HepG2 (cell line): ENCODE data around the gene TCF19. TPM values are rescaled to one million over a fixed set of nuclear protein-coding genes. Genes with fewer than 3 reads are reported as not detected.

Source experiments
- ATAC-seq: fragments of 200-7000 bp; cut with Tn5 transposase; 3 replicates; pipeline ENCODE4 v1.9.1; 2020; ENCODE audit warnings: mild to moderate bottlenecking, moderate library complexity
- BruUV-seq: library from RNA; stranded (reverse); fragments of 400-500 nt; replicated peaks from 2 replicates; lab custom pipeline; 2021; lab: Mats Ljungman, UMichigan
- CTCF ChIA-PET: fragments of 300-600 bp; formaldehyde crosslinking; extraction: SDS; loops from one replicate; lab custom pipeline; 2021; ENCODE audit warnings: low total read pairs, inconsistent platforms, low intra/inter-chr PET ratio; lab: Yijun Ruan, JAX
- POLR2A ChIA-PET: fragments of 350-600 bp; sonication (Branson Sonifier 250); formaldehyde crosslinking; loops from one replicate; lab custom pipeline; 2020; ENCODE audit warnings: antibody characterized with exemption, inconsistent platforms; lab: Yijun Ruan, JAX
- DNase-seq: peaks from one replicate; pipeline ENCODE4 v3.0.0-alpha.2; 2015; ENCODE audit warnings: low spot score
- FAIRE-seq: peaks from 3 replicates; lab custom pipeline; 2011; peaks lifted over from hg19 to GRCh38; lab: Jason Lieb, UNC
- H2AFZ ChIP-seq: one replicate; pipeline ENCODE4 v1.6.1; 2011; ENCODE audit warnings: low read length, inconsistent platforms
- H3K27ac ChIP-seq: fragments of 300-600 bp; 3 replicates; pipeline ENCODE4 v1.8.0; 2011; ENCODE audit warnings: mixed run types, mild to moderate bottlenecking, mixed read lengths, low read length, inconsistent platforms; ENCODE audit not compliant: insufficient read depth; ENCODE audit errors: extremely low read length
- H3K27me3 ChIP-seq, 2 experiments: fragments of 200-600 bp in 1 of 2; 2 replicates in 1 of 2; 3 replicates in 1 of 2; pipeline versions ENCODE4 v1.6.0 to v1.8.0; 2011; ENCODE audit warnings: low read length in 2 of 2, mild to moderate bottlenecking in 2 of 2, moderate library complexity in 2 of 2, inconsistent platforms in 1 of 2; ENCODE audit not compliant: insufficient read depth in 2 of 2, control insufficient read depth in 1 of 2
- H3K36me3 ChIP-seq, 2 experiments: fragments of 200-600 bp in 1 of 2; replicated peaks in 1 of 2; 2 replicates in 1 of 2; 3 replicates in 1 of 2; pipeline versions ENCODE4 v1.5.1 to v1.8.0; 2011; ENCODE audit warnings: low read length in 2 of 2, inconsistent platforms in 1 of 2; ENCODE audit not compliant: insufficient read depth in 2 of 2, control insufficient read depth in 1 of 2
- H3K4me1 ChIP-seq: 2 replicates; pipeline ENCODE4 v1.5.1; 2012; ENCODE audit warnings: low read length, inconsistent platforms; ENCODE audit not compliant: insufficient read depth
- H3K4me2 ChIP-seq: 2 replicates; pipeline ENCODE4 v1.6.0; 2011; ENCODE audit warnings: low read depth, low read length, inconsistent platforms
- H3K4me3 ChIP-seq, 3 experiments: fragments of 200-600 bp in 1 of 3; sonication (generic), shearing (Covaris generic) in 1 of 3; replicated peaks in 1 of 3; 2 replicates each; pipeline ENCODE4 v1.5.1; 2011 to 2016; ENCODE audit warnings: low read length in 3 of 3, inconsistent platforms in 2 of 3, low read depth in 2 of 3, mild to moderate bottlenecking in 2 of 3, control low read depth in 1 of 3, mixed read lengths in 1 of 3; ENCODE audit not compliant: insufficient read depth in 1 of 3
- H3K79me2 ChIP-seq: one replicate; pipeline ENCODE4 v1.6.1; 2011; ENCODE audit warnings: low read length, inconsistent platforms; ENCODE audit not compliant: insufficient read depth
- H3K9ac ChIP-seq: 2 replicates; pipeline ENCODE4 v1.6.0; 2011; ENCODE audit warnings: mild to moderate bottlenecking, low read depth, low read length, inconsistent platforms; ENCODE audit not compliant: insufficient read depth
- H3K9me3 ChIP-seq: 2 replicates; pipeline ENCODE4 v1.5.1; 2012; ENCODE audit warnings: mild to moderate bottlenecking, low read length
- H4K20me1 ChIP-seq: 2 replicates; pipeline ENCODE4 v1.6.0; 2011; ENCODE audit warnings: inconsistent platforms, mild to moderate bottlenecking, low read length, moderate library complexity; ENCODE audit not compliant: insufficient read depth
- ARNT ChIP-seq: fragments of 450-650 bp; IDR thresholded peaks from 2 replicates; pipeline ENCODE4 v1.6.1; 2017
- CHCHD3 ChIP-seq: sonication (generic); formaldehyde crosslinking; IDR thresholded peaks from 2 replicates; pipeline ENCODE4 v1.8.0; 2022; ENCODE audit warnings: mild to moderate bottlenecking, missing genetic modification reagents, moderate library complexity
- CREM ChIP-seq, 2 experiments: sonication (generic) in 1 of 2; formaldehyde crosslinking in 1 of 2; IDR thresholded peaks; 2 replicates each; pipeline versions ENCODE4 v1.4.0 to v1.6.1; 2016 to 2020; ENCODE audit warnings: antibody characterized with exemption in 1 of 2, mild to moderate bottlenecking in 1 of 2, missing genetic modification reagents in 1 of 2
- DPF2 ChIP-seq: sonication (generic); formaldehyde crosslinking; IDR thresholded peaks from 2 replicates; pipeline ENCODE4 v1.4.0; 2020; ENCODE audit warnings: mild to moderate bottlenecking, low read depth, missing genetic modification reagents, borderline replicate concordance
- FLYWCH1 ChIP-seq: sonication (generic); formaldehyde crosslinking; IDR thresholded peaks from 2 replicates; pipeline ENCODE4 v1.8.1; 2023; ENCODE audit warnings: mild to moderate bottlenecking, missing genetic modification reagents
- GABPA ChIP-seq, 2 experiments: IDR thresholded peaks; 2 replicates each; pipeline ENCODE4 v1.6.1; 2011 to 2016; ENCODE audit warnings: low read depth in 2 of 2, low read length in 1 of 2, missing biosample characterization in 1 of 2, missing genetic modification characterization in 1 of 2
- HMG20B ChIP-seq: conservative IDR thresholded peaks from 2 replicates; pipeline ENCODE4 v1.6.1; 2016; ENCODE audit warnings: missing genetic modification reagents, missing compliant biosample characterization
- JUN ChIP-seq: sonication (generic); formaldehyde crosslinking; IDR thresholded peaks from 2 replicates; pipeline ENCODE4 v1.4.0; 2020; ENCODE audit warnings: mild to moderate bottlenecking, missing genetic modification reagents
- MEIS2 ChIP-seq: sonication (generic); formaldehyde crosslinking; IDR thresholded peaks from 2 replicates; pipeline ENCODE4 v1.9.0; 2021; ENCODE audit warnings: mild to moderate bottlenecking, missing genetic modification reagents
- NFE2L2 ChIP-seq: fragments of 150-350 bp; IDR thresholded peaks from 2 replicates; pipeline ENCODE4 v1.6.1; 2014; ENCODE audit warnings: low read length
- PITX1 ChIP-seq: sonication (generic); formaldehyde crosslinking; IDR thresholded peaks from 2 replicates; pipeline ENCODE4 v1.5.1; 2020; ENCODE audit warnings: mild to moderate bottlenecking, missing genetic modification reagents
- SALL2 ChIP-seq: sonication (generic); formaldehyde crosslinking; IDR thresholded peaks from 2 replicates; pipeline ENCODE4 v1.8.1; 2023; ENCODE audit warnings: mild to moderate bottlenecking, missing genetic modification reagents, inconsistent platforms
- SNAI1 ChIP-seq: sonication (generic); formaldehyde crosslinking; IDR thresholded peaks from 2 replicates; pipeline ENCODE4 v1.5.0; 2020; ENCODE audit warnings: mild to moderate bottlenecking, missing genetic modification reagents, borderline replicate concordance
- ZFP90 ChIP-seq: sonication (generic); formaldehyde crosslinking; IDR thresholded peaks from 2 replicates; pipeline ENCODE4 v1.8.0; 2022; ENCODE audit warnings: missing genetic modification reagents, mild to moderate bottlenecking, inconsistent platforms, borderline replicate concordance
- ZNF552 ChIP-seq: sonication (generic); formaldehyde crosslinking; IDR thresholded peaks from 2 replicates; pipeline ENCODE4 v1.9.0; 2022; ENCODE audit warnings: missing genetic modification reagents, mild to moderate bottlenecking, borderline replicate concordance
- ZNF557 ChIP-seq: sonication (generic); formaldehyde crosslinking; IDR thresholded peaks from 2 replicates; pipeline ENCODE4 v1.4.0; 2020; ENCODE audit warnings: missing genetic modification reagents
- ZSCAN30 ChIP-seq: sonication (generic); formaldehyde crosslinking; IDR thresholded peaks from 2 replicates; pipeline ENCODE4 v1.5.0; 2020; ENCODE audit warnings: mild to moderate bottlenecking, missing genetic modification reagents
- ZZZ3 ChIP-seq: sonication (generic); formaldehyde crosslinking; IDR thresholded peaks from 2 replicates; pipeline ENCODE4 v1.4.0; 2020; ENCODE audit warnings: missing genetic modification reagents, mild to moderate bottlenecking, borderline replicate concordance
- WGBS: methylation state at CpG from one replicate; pipeline ENCODE4 v1.1.6; 2017; ENCODE audit warnings: low lambda C conversion rate; 5-methylcytosine and 5-hydroxymethylcytosine counted together
- in situ Hi-C: cut with HindIII; loops from 2 replicates; pipeline ENCODE4 v1.10.0; 2017; ENCODE audit warnings: low pct_unique_long_range_greater_than_20kb; ENCODE audit not compliant: extremely low pct_ligation_motif_present
- intact Hi-C: fragments of 100-400 bp; cut with micrococcal nuclease; formaldehyde crosslinking; loops from one replicate; pipeline ENCODE4 v1.10.0; 2022; ENCODE audit not compliant: unreplicated experiment
- polyA plus RNA-seq, 8 experiments: library from polyadenylated mRNA; depleted of rRNA in 3 of 8; stranded (reverse) in 7 of 8; unstranded in 1 of 8; fragments of >200 nt; fragmentation: Illumina TruSeq in 4 of 8; extraction: Trizol in 4 of 8; gene quantifications; 2 replicates each; pipeline versions ENCODE4 v1.2.1 to v1.2.3, GENCODE V29; 2011 to 2016; ENCODE audit warnings: low read depth in 4 of 8, missing spikeins in 1 of 8, mixed read lengths in 1 of 8; ENCODE audit not compliant: insufficient read depth in 1 of 8
- total RNA-seq, 5 experiments: library from RNA; depleted of rRNA; stranded (reverse); fragments of >200 nt; fragmentation: Illumina TruSeq; extraction: Trizol; gene quantifications; 2 replicates each; pipeline ENCODE4 v1.2.3, GENCODE V29; 2016; ENCODE audit warnings: low read depth in 1 of 5
- TF ChIP-seq, protein P1 (sequence below): sonication (generic); formaldehyde crosslinking; IDR thresholded peaks from 2 replicates; pipeline ENCODE4 v1.5.0; 2020; ENCODE audit warnings: mild to moderate bottlenecking, missing genetic modification reagents, borderline replicate concordance
- TF ChIP-seq, protein P2 (sequence below): sonication (generic); formaldehyde crosslinking; IDR thresholded peaks from 2 replicates; pipeline ENCODE4 v1.8.0; 2022; ENCODE audit warnings: missing genetic modification reagents, low read depth, mild to moderate bottlenecking, borderline replicate concordance

TCF19 gene
- total and polyA plus RNA-seq, 2 of the 13 experiments (the other 11 are each of a cell fraction or from before 2014, with no cell fraction given): 4.9 to 22.2 TPM

DNA sequence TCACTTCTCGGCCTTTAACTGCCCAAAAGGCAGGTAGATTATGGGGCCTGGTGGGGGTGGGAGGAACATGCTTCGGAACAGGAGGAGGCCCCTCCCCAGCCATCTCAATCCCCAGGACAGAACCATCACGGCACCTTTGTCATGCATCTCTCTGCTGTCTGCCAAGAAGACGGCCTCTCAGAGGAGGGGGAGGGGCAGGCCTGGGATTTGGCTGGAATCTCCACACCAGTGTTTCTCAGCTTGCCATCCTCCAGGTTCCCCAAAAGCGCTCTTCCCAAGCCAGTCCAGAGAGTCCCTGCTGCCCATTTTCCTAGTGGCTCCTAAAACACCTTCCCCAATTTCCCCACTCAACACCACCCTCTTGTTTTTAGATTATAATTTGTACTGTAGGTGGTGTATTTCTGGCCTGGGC, 14.6 kb downstream of the TCF19 start:
- Histone ChIP-seq H3K9ac (no peak overlapping the region), H3K4me3 (no peak overlapping the region), H3K36me3 (peaks cover 10 to 42% of the 10 kb centered on the region in 2 experiments), H2AFZ (no peak overlapping the region), H3K27ac (no peak overlapping the region), H3K4me2 (no peak overlapping the region), H4K20me1 (no peaks in the 10 kb centered on the region; the same call in 1 of the 2 replicates), H3K9me3 (no peaks in the 10 kb centered on the region), H3K27me3 (no peaks in the 10 kb centered on the region), H3K79me2 (peaks cover 3% of the 10 kb centered on the region), H3K4me1 (no peaks in the 10 kb centered on the region)
- intact Hi-C loops: no loop called here
- DNase-seq: no peak
- FAIRE-seq: no peak
- ChIA-PET CTCF (no interaction called here), POLR2A (no interaction called here)
- WGBS: 71% methylated on average over 5 of the region's 5 CpGs
- in situ Hi-C loops: no loop called here
- BruUV-seq: no TSS peak
- ATAC-seq: no peak
- TF ChIP-seq ZZZ3 (CRISPR knock-in tag): no peak
- no peak for TF ChIP-seq PITX1
- TF ChIP-seq SALL2: no peak
- no peak for TF ChIP-seq DPF2 (CRISPR knock-in tag)
- no peak for TF ChIP-seq ZSCAN30
- no peak for TF ChIP-seq CHCHD3 (CRISPR knock-in tag)
- no peak for TF ChIP-seq SNAI1 (CRISPR knock-in tag)
- TF ChIP-seq HMG20B (CRISPR knock-in tag): no peak
- TF ChIP-seq ZNF552 (CRISPR knock-in tag): no peak
- TF ChIP-seq FLYWCH1 (CRISPR knock-in tag): no peak
- no peak for TF ChIP-seq ZFP90 (CRISPR knock-in tag)
- TF ChIP-seq GABPA (IDR thresholded peaks at IDR 0.05; ENCODE audit: low read depth, low read length): no peak
- TF ChIP-seq GABPA (CRISPR knock-in tag; IDR thresholded peaks at IDR 0.05; ENCODE audit: low read depth): no peak
- TF ChIP-seq CREM (IDR thresholded peaks at IDR 0.05): no peak
- TF ChIP-seq CREM (CRISPR knock-in tag; IDR thresholded peaks at IDR 0.05): no peak
- TF ChIP-seq MEIS2: no peak
- TF ChIP-seq ZNF557: no peak
- TF ChIP-seq, protein P1, sequence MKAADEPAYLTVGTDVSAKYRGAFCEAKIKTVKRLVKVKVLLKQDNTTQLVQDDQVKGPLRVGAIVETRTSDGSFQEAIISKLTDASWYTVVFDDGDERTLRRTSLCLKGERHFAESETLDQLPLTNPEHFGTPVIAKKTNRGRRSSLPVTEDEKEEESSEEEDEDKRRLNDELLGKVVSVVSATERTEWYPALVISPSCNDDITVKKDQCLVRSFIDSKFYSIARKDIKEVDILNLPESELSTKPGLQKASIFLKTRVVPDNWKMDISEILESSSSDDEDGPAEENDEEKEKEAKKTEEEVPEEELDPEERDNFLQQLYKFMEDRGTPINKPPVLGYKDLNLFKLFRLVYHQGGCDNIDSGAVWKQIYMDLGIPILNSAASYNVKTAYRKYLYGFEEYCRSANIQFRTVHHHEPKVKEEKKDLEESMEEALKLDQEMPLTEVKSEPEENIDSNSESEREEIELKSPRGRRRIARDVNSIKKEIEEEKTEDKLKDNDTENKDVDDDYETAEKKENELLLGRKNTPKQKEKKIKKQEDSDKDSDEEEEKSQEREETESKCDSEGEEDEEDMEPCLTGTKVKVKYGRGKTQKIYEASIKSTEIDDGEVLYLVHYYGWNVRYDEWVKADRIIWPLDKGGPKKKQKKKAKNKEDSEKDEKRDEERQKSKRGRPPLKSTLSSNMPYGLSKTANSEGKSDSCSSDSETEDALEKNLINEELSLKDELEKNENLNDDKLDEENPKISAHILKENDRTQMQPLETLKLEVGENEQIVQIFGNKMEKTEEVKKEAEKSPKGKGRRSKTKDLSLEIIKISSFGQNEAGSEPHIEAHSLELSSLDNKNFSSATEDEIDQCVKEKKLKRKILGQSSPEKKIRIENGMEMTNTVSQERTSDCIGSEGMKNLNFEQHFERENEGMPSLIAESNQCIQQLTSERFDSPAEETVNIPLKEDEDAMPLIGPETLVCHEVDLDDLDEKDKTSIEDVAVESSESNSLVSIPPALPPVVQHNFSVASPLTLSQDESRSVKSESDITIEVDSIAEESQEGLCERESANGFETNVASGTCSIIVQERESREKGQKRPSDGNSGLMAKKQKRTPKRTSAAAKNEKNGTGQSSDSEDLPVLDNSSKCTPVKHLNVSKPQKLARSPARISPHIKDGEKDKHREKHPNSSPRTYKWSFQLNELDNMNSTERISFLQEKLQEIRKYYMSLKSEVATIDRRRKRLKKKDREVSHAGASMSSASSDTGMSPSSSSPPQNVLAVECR (CRISPR knock-in tag): no peak
- TF ChIP-seq ARNT: no peak
- no peak for TF ChIP-seq NFE2L2
- TF ChIP-seq, protein P2, sequence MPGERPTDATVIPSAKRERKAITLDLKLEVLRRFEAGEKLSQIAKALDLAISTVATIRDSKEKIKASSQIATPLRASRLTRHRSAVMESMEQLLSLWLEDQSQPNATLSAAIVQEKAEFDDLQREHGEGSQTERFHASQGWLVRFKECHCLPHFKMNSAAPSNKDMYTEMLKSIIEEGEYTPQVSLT (CRISPR knock-in tag): no peak
- TF ChIP-seq JUN: no peak
